Ovary (tissue), 3 donors: ENCODE measurements around the gene TACR2.

Experiments used
- EP300 ChIP-seq: sonication (generic); formaldehyde crosslinking; IDR thresholded peaks from one replicate; pipeline ENCODE4 v1.6.1; 2017; ENCODE audit warnings: antibody characterized with exemption
- POLR2A ChIP-seq: fragments of 450-650 bp; IDR thresholded peaks from one replicate; pipeline ENCODE4 v1.6.1; 2017; ENCODE audit warnings: antibody characterized with exemption, mild to moderate bottlenecking, moderate library complexity
- TF ChIP-seq, protein P1 (sequence below), 3 donors: fragments of 450-650 bp in 2 of 3; fragments of 200-600 bp in 1 of 3; IDR thresholded peaks; one replicate each; pipeline versions ENCODE4 v1.5.1 to v1.8.0; 2016 to 2022; ENCODE audit warnings: antibody characterized with exemption in 3 of 3, mild to moderate bottlenecking in 1 of 3
- donor health status: DM: no; HTN: no; CAD: no.

DNA sequence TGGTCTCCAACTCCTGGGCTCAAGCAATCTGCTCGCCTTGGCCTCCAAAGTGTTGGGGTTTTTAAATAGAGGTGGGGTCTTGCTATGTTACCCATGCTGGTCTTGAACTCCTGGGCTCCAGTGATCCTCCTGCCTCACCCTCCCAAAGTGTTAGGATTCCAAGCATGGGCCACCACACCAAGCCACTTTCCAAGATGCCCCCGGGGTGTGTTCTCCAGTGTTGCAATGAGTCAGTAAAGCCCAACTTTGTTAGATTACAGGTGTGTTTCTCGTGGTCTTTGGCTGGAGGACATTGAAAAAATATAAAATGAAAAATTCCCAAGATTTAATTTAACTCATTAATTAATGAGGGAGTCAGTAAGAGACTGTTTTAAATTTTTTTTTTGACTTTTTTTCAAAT, 29.2 kb downstream of the TACR2 start:
- TF ChIP-seq, protein P1, sequence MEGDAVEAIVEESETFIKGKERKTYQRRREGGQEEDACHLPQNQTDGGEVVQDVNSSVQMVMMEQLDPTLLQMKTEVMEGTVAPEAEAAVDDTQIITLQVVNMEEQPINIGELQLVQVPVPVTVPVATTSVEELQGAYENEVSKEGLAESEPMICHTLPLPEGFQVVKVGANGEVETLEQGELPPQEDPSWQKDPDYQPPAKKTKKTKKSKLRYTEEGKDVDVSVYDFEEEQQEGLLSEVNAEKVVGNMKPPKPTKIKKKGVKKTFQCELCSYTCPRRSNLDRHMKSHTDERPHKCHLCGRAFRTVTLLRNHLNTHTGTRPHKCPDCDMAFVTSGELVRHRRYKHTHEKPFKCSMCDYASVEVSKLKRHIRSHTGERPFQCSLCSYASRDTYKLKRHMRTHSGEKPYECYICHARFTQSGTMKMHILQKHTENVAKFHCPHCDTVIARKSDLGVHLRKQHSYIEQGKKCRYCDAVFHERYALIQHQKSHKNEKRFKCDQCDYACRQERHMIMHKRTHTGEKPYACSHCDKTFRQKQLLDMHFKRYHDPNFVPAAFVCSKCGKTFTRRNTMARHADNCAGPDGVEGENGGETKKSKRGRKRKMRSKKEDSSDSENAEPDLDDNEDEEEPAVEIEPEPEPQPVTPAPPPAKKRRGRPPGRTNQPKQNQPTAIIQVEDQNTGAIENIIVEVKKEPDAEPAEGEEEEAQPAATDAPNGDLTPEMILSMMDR (IDR thresholded peaks at IDR 0.05): no peak
- TF ChIP-seq POLR2A: no peak
- TF ChIP-seq EP300: no peak
